A549 (cell line): ENCODE data around the gene MAGI1. TPM values are rescaled to one million over a fixed set of nuclear protein-coding genes. Genes with fewer than 3 reads are reported as not detected.

Experiments
- ATAC-seq, 2 experiments: fragments of 200-7000 bp in 1 of 2; fragments of >200 bp in 1 of 2; cut with Nextera tagmentation in 1 of 2; cut with Tn5 transposase in 1 of 2; 3 replicates each; pipeline versions ENCODE4 v1.8.0 to v1.9.1; 2018 to 2020; ENCODE audit warnings: mild to moderate bottlenecking in 1 of 2, moderate library complexity in 1 of 2
- CTCF ChIA-PET: fragments of 300-600 bp; sonication (Branson Sonifier 250); formaldehyde crosslinking; extraction: SDS; loops from one replicate; lab custom pipeline; 2021; ENCODE audit warnings: antibody characterized with exemption, inconsistent platforms; lab: Yijun Ruan, JAX
- POLR2A ChIA-PET: fragments of 350-600 bp; formaldehyde crosslinking; extraction: SDS; loops from one replicate; lab custom pipeline; 2021; ENCODE audit warnings: antibody characterized with exemption, inconsistent platforms; lab: Yijun Ruan, JAX
- DNase-seq, 2 experiments: peaks; one replicate each; pipeline versions ENCODE4 v3.0.0 to v3.0.0-alpha.2; 2011 to 2016; ENCODE audit warnings: low read depth in 1 of 2, low spot score in 1 of 2
- FAIRE-seq: peaks from 2 replicates; lab custom pipeline; 2011; peaks lifted over from hg19 to GRCh38; lab: Jason Lieb, UNC
- H3K27ac ChIP-seq, 2 experiments: fragments of >200 bp; sonication (Bioruptor Twin); formaldehyde crosslinking; 3 replicates each; pipeline ENCODE4 v1.5.1; 2016 to 2017
- H3K4me1 ChIP-seq: fragments of >200 bp; sonication (Bioruptor Twin); formaldehyde crosslinking; 3 replicates; pipeline ENCODE4 v1.6.1; 2016
- H3K4me2 ChIP-seq: fragments of >200 bp; sonication (Bioruptor Twin); formaldehyde crosslinking; 3 replicates; pipeline ENCODE4 v1.6.1; 2016
- H3K4me3 ChIP-seq: fragments of >200 bp; sonication (Bioruptor Twin); formaldehyde crosslinking; 3 replicates; pipeline ENCODE4 v1.5.1; 2016
- H3K9me3 ChIP-seq: fragments of >200 bp; sonication (Bioruptor Twin); formaldehyde crosslinking; 3 replicates; pipeline ENCODE4 v1.6.1; 2016
- CEBPB ChIP-seq, 2 experiments: fragments of >200 bp in 1 of 2; sonication (Bioruptor Twin) in 1 of 2; formaldehyde crosslinking in 1 of 2; IDR thresholded peaks; 2 replicates each; pipeline ENCODE4 v1.6.1; 2012 to 2016
- CHD2 ChIP-seq: fragments of 150-350 bp; IDR thresholded peaks from 2 replicates; pipeline ENCODE4 v1.6.1; 2014; ENCODE audit warnings: low read length; ENCODE audit not compliant: partially characterized antibody
- EHF ChIP-seq: fragments of 250-450 bp; sonication (Bioruptor Pico); IDR thresholded peaks from 2 replicates; pipeline ENCODE4 v1.5.0; 2020; ENCODE audit warnings: mild to moderate bottlenecking
- EHMT2 ChIP-seq: fragments of 200-600 bp; sonication (generic); IDR thresholded peaks from 2 replicates; pipeline ENCODE4 v1.6.1; 2016; ENCODE audit warnings: antibody characterized with exemption, low read depth, mild to moderate bottlenecking, moderate library complexity
- EP300 ChIP-seq, 2 experiments: fragments of >200 bp; sonication (Bioruptor Twin); formaldehyde crosslinking; IDR thresholded peaks; 2 replicates in 1 of 2; 3 replicates in 1 of 2; pipeline ENCODE4 v1.6.1; 2016 to 2017
- FOSL2 ChIP-seq, 2 experiments: fragments of 450-650 bp in 1 of 2; fragments of >200 bp in 1 of 2; sonication (Bioruptor Twin) in 1 of 2; formaldehyde crosslinking; IDR thresholded peaks; 2 replicates each; pipeline versions ENCODE4 v1.5.0 to v1.6.1; 2016 to 2020; ENCODE audit warnings: mild to moderate bottlenecking in 1 of 2, moderate library complexity in 1 of 2
- GATA3 ChIP-seq: IDR thresholded peaks from 2 replicates; pipeline ENCODE4 v1.6.1; 2012; ENCODE audit warnings: borderline replicate concordance
- HDAC2 ChIP-seq: fragments of 200-600 bp; sonication (generic); IDR thresholded peaks from 2 replicates; pipeline ENCODE4 v1.6.1; 2016
- HOXB13 ChIP-seq: fragments of 250-450 bp; sonication (Bioruptor Pico); IDR thresholded peaks from 2 replicates; pipeline ENCODE4 v1.5.0; 2020; ENCODE audit warnings: low read depth, mild to moderate bottlenecking, moderate library complexity
- HOXB5 ChIP-seq: fragments of 250-450 bp; sonication (Bioruptor Pico); IDR thresholded peaks from 2 replicates; pipeline ENCODE4 v1.5.0; 2020; ENCODE audit warnings: mild to moderate bottlenecking, moderate library complexity
- MAFK ChIP-seq: fragments of 450-650 bp; IDR thresholded peaks from 2 replicates; pipeline ENCODE4 v1.6.1; 2014; ENCODE audit not compliant: partially characterized antibody
- MAX ChIP-seq: IDR thresholded peaks from 2 replicates; pipeline ENCODE4 v1.6.1; 2012
- PBX3 ChIP-seq: IDR thresholded peaks from 2 replicates; pipeline ENCODE4 v1.6.1; 2012
- RAD21 ChIP-seq, 2 experiments: fragments of >200 bp in 1 of 2; sonication (Bioruptor Twin) in 1 of 2; formaldehyde crosslinking in 1 of 2; IDR thresholded peaks in 1 of 2; conservative IDR thresholded peaks in 1 of 2; 2 replicates in 1 of 2; 3 replicates in 1 of 2; pipeline ENCODE4 v1.6.1; 2012 to 2018; ENCODE audit warnings: inconsistent platforms in 1 of 2
- REST ChIP-seq: fragments of 200-600 bp; sonication (generic); IDR thresholded peaks from 2 replicates; pipeline ENCODE4 v1.6.1; 2016; ENCODE audit warnings: antibody characterized with exemption, mild to moderate bottlenecking, moderate library complexity
- SREBF2 ChIP-seq: fragments of 450-650 bp; IDR thresholded peaks from 2 replicates; pipeline ENCODE4 v1.6.1; 2014; ENCODE audit warnings: mild to moderate bottlenecking, moderate library complexity
- ZSCAN20 ChIP-seq: fragments of 250-450 bp; sonication (Bioruptor Pico); IDR thresholded peaks from 2 replicates; pipeline ENCODE4 v1.8.0; 2022; ENCODE audit warnings: mild to moderate bottlenecking, moderate library complexity
- WGBS: methylation state at CpG from one replicate; pipeline ENCODE4 v1.1.6; 2017; ENCODE audit errors: missing lambda C conversion rate; 5-methylcytosine and 5-hydroxymethylcytosine counted together
- polyA plus RNA-seq, 4 experiments: library from polyadenylated mRNA; depleted of rRNA in 3 of 4; stranded (reverse); fragments of >200 nt; fragmentation: RNase III in 1 of 4; extraction: RNeasy Plus Mini Kit Qiagen cat#74134 plus additional on column Dnase treatment in 1 of 4; gene quantifications; 2 replicates in 3 of 4; 3 replicates in 1 of 4; pipeline ENCODE4 v1.2.3, GENCODE V29; 2011 to 2017

The MAGI1 gene
- polyA plus RNA-seq, 2 of the 4 experiments (the other 2 are of a cell fraction), result 4.7 to 6.6 TPM

- ChIA-PET POLR2A (no interaction called here), CTCF (interaction anchor here (1.0 to 1.1 kb wide), 2 partner anchors 32 to 45 kb away, joined by 3 read pairs; no protein-coding TSS in a partner anchor)
- no peak for FAIRE-seq
Measured at GRCh38 chr3:65796676-65797075, 242.0 kb downstream of the MAGI1 start.

GRCh38 chr3:65795166-65795565 lies 243.6 kb downstream of the MAGI1 start:
- TF ChIP-seq ZSCAN20 (CRISPR knock-in tag), result no peak
- peak; percentile 13 for TF ChIP-seq MAFK
- Histone ChIP-seq H3K9me3 (no peaks in the 10 kb centered on the region), H3K4me2 (no peak overlapping the region), H3K4me1 (0 out of 3 replicates have a peak, but pooled peaks cover 3% of the 10 kb centered on the region), H3K4me3 (no peak overlapping the region), H3K27ac (no peak overlapping the region)
- DNase-seq (no peak), FAIRE-seq (no peak), ATAC-seq (no peak)
- WGBS, result 94% methylated on average over 2 of the region's 2 CpGs
- ChIA-PET POLR2A (no interaction called here), CTCF (interaction anchor here (1.0 kb wide), 1 partner anchor 19 kb away, joined by 3 read pairs; no protein-coding TSS in a partner anchor)

More at GRCh38 chr3:65796676-65797075, 242.0 kb downstream of the MAGI1 start:
- no peak for TF ChIP-seq GATA3
- DNase-seq, result no peak
- Histone ChIP-seq H3K27ac (no peak overlapping the region), H3K9me3 (no peaks in the 10 kb centered on the region), H3K4me2 (no peak overlapping the region), H3K4me1 (0 out of 3 replicates have a peak, but pooled peaks cover 3% of the 10 kb centered on the region), H3K4me3 (no peak overlapping the region)
- 93% methylated on average over 4 of the region's 4 CpGs for WGBS
- no peak for ATAC-seq

- CTCF ChIA-PET, result no interaction called here
- ATAC-seq (no peak), FAIRE-seq (no peak), DNase-seq (no peak)
- Histone ChIP-seq H3K4me3 (no peak overlapping the region), H3K4me2 (no peak overlapping the region), H3K4me1 (0 out of 3 replicates have a peak, but pooled peaks cover 3% of the 10 kb centered on the region), H3K9me3 (no peaks in the 10 kb centered on the region), H3K27ac (no peak overlapping the region)
- no peak for TF ChIP-seq CEBPB (IDR thresholded peaks at IDR 0.05)
- no peak for TF ChIP-seq CHD2
- no peak for TF ChIP-seq SREBF2
- no peak for TF ChIP-seq EP300 (IDR thresholded peaks at IDR 0.05)
- TF ChIP-seq HOXB5 (CRISPR knock-in tag), result no peak
- TF ChIP-seq MAX, result no peak
- no peak for TF ChIP-seq PBX3
- no peak for TF ChIP-seq REST
- TF ChIP-seq RAD21 (conservative IDR thresholded peaks at IDR 0.05 in 1 of 2, IDR thresholded peaks at IDR 0.05 in 1 of 2), result no peak
- TF ChIP-seq EHF (CRISPR knock-in tag), result no peak
- no peak for TF ChIP-seq HOXB13
- no peak for TF ChIP-seq EHMT2
- no peak for TF ChIP-seq HDAC2
- no peak for TF ChIP-seq FOSL2 (IDR thresholded peaks at IDR 0.05)
- no peak for TF ChIP-seq FOSL2 (CRISPR knock-in tag; IDR thresholded peaks at IDR 0.05)
- POLR2A ChIA-PET, result no interaction called here
- WGBS, result 66% methylated on average over 8 of the region's 8 CpGs
Measured at GRCh38 chr3:65793495-65794200, 245.1 kb downstream of the MAGI1 start.
